ENCODE results near the gene MRPS12.

The MRPS12 gene

GRCh38 chr19:38915329-38916321, 15.1 kb upstream of the MRPS12 start:
- Histone ChIP-seq H3K36me3 (ENCODE audit: control insufficient read depth in 2 of 2, insufficient read depth in 1 of 2, low read length in 2 of 2) (peaks cover 15 to 18% of the 10 kb centered on the region in 2 experiments), H3K4me1 (ENCODE audit: control insufficient read depth, insufficient read depth, low read length) (no peaks in the 10 kb centered on the region), H3K4me3 (ENCODE audit: low read depth, low read length) (no peak overlapping the region), H3K27ac (ENCODE audit: extremely low read depth, low read depth, low read length) (no peak overlapping the region), H3K9me3 (ENCODE audit: control insufficient read depth, insufficient read depth, low read depth, low read length) (no peaks in the 10 kb centered on the region)
- ChIA-PET CTCF (interaction anchor here (0.7 to 3.3 kb wide), 4 partner anchors 14 to 395 kb away, joined by 6 to 31 read pairs (median 8); partner anchors contain the start of genes MRPS12 and SARS2), POLR2A (interaction anchor here (0.6 to 2.3 kb wide), 4 partner anchors 13 to 1670 kb away, joined by 3 to 9 read pairs (median 4); partner anchors contain the start of gene NFKBIB)
- no peak for TF ChIP-seq TRIM28 (IDR thresholded peaks at IDR 0.05; ENCODE audit: borderline replicate concordance, low read length)
- TF ChIP-seq HOXC10 (CRISPR knock-in tag; IDR thresholded peaks at IDR 0.05) = no peak
- TF ChIP-seq HIC1 (tag by site-specific recombination; IDR thresholded peaks at IDR 0.05) = peak; percentile 45
- TF ChIP-seq EGR2 (tag by site-specific recombination; IDR thresholded peaks at IDR 0.05; ENCODE audit: low read depth) = peak; percentile 93
- TF ChIP-seq ZFHX2 (tag by site-specific recombination; conservative IDR thresholded peaks at IDR 0.05) = peak; percentile 91
- TF ChIP-seq GLIS2 (tag by site-specific recombination; IDR thresholded peaks at IDR 0.05) = 0 out of 2 replicates have a peak, but pooled peaks have one; percentile 19

GRCh38 chr19:38917516-38917915, 13.2 kb upstream of the MRPS12 start:
- ChIA-PET POLR2A (interaction anchor here (0.6 to 1.2 kb wide), 5 partner anchors 9 to 1306 kb away, joined by 3 to 5 read pairs (median 3); partner anchors contain the start of gene NFKBIB), CTCF (interaction anchor here (0.6 to 4.1 kb wide), 2 partner anchors 12 to 397 kb away, joined by 3 to 36 read pairs; partner anchors contain the start of genes MRPS12 and SARS2)
- Histone ChIP-seq H3K4me3 (ENCODE audit: low read depth, low read length) (no peak overlapping the region), H3K27ac (ENCODE audit: extremely low read depth, low read depth, low read length) (peak overlapping the region; percentile 17; the same call in 1 of the 2 replicates), H3K36me3 (ENCODE audit: control insufficient read depth in 2 of 2, insufficient read depth in 1 of 2, low read length in 2 of 2) (peaks cover 28 to 37% of the 10 kb centered on the region in 2 experiments), H3K4me1 (ENCODE audit: control insufficient read depth, insufficient read depth, low read length) (no peaks in the 10 kb centered on the region), H3K9me3 (ENCODE audit: control insufficient read depth, insufficient read depth, low read depth, low read length) (no peaks in the 10 kb centered on the region)
- TF ChIP-seq ZNF175 (tag by site-specific recombination; IDR thresholded peaks at IDR 0.05) = no peak
- TF ChIP-seq ZNF555 (tag by site-specific recombination; conservative IDR thresholded peaks at IDR 0.05) = no peak
- no peak for TF ChIP-seq ZNF2 (tag by site-specific recombination; IDR thresholded peaks at IDR 0.05)
- no peak for TF ChIP-seq BCL6B (tag by site-specific recombination; IDR thresholded peaks at IDR 0.05)
- no peak for TF ChIP-seq ZBTB6 (tag by site-specific recombination; IDR thresholded peaks at IDR 0.05)
- TF ChIP-seq ZNF416 (tag by site-specific recombination; IDR thresholded peaks at IDR 0.05) = no peak
- no peak for TF ChIP-seq REPIN1 (tag by site-specific recombination; IDR thresholded peaks at IDR 0.05; ENCODE audit: low read depth)

- POLR2A ChIA-PET = interaction anchor here (0.6 to 1.2 kb wide), 4 partner anchors 8 to 1305 kb away, joined by 3 to 5 read pairs (median 4); no protein-coding TSS in a partner anchor
- TF ChIP-seq CTCF (tag by site-specific recombination; IDR thresholded peaks at IDR 0.05) (peak; percentile 62), ZNF398 (tag by site-specific recombination; IDR thresholded peaks at IDR 0.05) (no peak), KLF1 (tag by site-specific recombination; IDR thresholded peaks at IDR 0.05) (no peak), ZBTB20 (tag by site-specific recombination; IDR thresholded peaks at IDR 0.05) (peak; percentile 61; the same call in 1 of the 2 replicates)
Observed at GRCh38 chr19:38917921-38918491, 12.7 kb upstream of the MRPS12 start.

More at GRCh38 chr19:38917921-38918491, 12.7 kb upstream of the MRPS12 start:
- CTCF ChIA-PET = interaction anchor here (1.0 to 4.1 kb wide), 2 partner anchors 12 to 17 kb away, joined by 3 to 36 read pairs; partner anchors contain the start of genes MRPS12 and SARS2
- H3K9me3 ChIP-seq (ENCODE audit: control insufficient read depth, insufficient read depth, low read depth, low read length) = no peaks in the 10 kb centered on the region
- H3K4me3 ChIP-seq (ENCODE audit: low read depth, low read length) = no peak overlapping the region
- H3K4me1 ChIP-seq (ENCODE audit: control insufficient read depth, insufficient read depth, low read length) = no peaks in the 10 kb centered on the region
- peaks cover 29 to 41% of the 10 kb centered on the region in 2 experiments for H3K36me3 ChIP-seq (ENCODE audit: control insufficient read depth in 2 of 2, insufficient read depth in 1 of 2, low read length in 2 of 2)
- H3K27ac ChIP-seq (ENCODE audit: extremely low read depth, low read depth, low read length) = peak overlapping the region; percentile 17; the same call in 1 of the 2 replicates

Measured in HEK293 (cell line).